GM10248 (cell line): ENCODE data around the gene ARL6IP4.

Experiments
- CTCF ChIA-PET: fragments of 300-600 bp; sonication (Branson Sonifier 250); formaldehyde crosslinking; extraction: SDS; loops from one replicate; lab custom pipeline; 2021; ENCODE audit warnings: antibody characterized with exemption; lab: Yijun Ruan, JAX
- POLR2A ChIA-PET: fragments of 350-650 bp; sonication (Branson Sonifier 250); formaldehyde crosslinking; extraction: SDS; loops from one replicate; lab custom pipeline; 2020; ENCODE audit warnings: antibody characterized with exemption; lab: Yijun Ruan, JAX
- DNase-seq: peaks from one replicate; pipeline ENCODE4 v3.0.0; 2012; ENCODE audit errors: extremely low spot score
- CTCF ChIP-seq: IDR thresholded peaks from 2 replicates; pipeline ENCODE4 v1.5.1; 2012; ENCODE audit warnings: mild to moderate bottlenecking, low read depth; ENCODE audit errors: extremely low read depth, missing control alignments, control extremely low read depth

Gene ARL6IP4

GRCh38 chr12:122949405-122949804 lies 31.1 kb upstream of the ARL6IP4 start:
- no peak for DNase-seq
- ChIA-PET POLR2A (no interaction called here), CTCF (interaction anchor here (0.9 to 9.6 kb wide), 5 partner anchors 14 to 312 kb away, joined by 3 to 158 read pairs (median 4); no protein-coding TSS in a partner anchor)
- no peak for TF ChIP-seq CTCF

GRCh38 chr12:122949816-122950675 lies 30.4 kb upstream of the ARL6IP4 start:
- POLR2A ChIA-PET, result no interaction called here
- no peak for DNase-seq
- CTCF ChIA-PET, result interaction anchor here (0.9 to 9.6 kb wide), 7 partner anchors 12 to 313 kb away, joined by 3 to 158 read pairs (median 4); no protein-coding TSS in a partner anchor
- no peak for TF ChIP-seq CTCF

GRCh38 chr12:122951406-122951805 lies 29.1 kb upstream of the ARL6IP4 start:
- no peak for DNase-seq
- ChIA-PET CTCF (interaction anchor here (1.4 to 9.6 kb wide), 4 partner anchors 14 to 313 kb away, joined by 3 to 158 read pairs (median 7); no protein-coding TSS in a partner anchor), POLR2A (no interaction called here)
- no peak for TF ChIP-seq CTCF

- peak; percentile 93 for TF ChIP-seq CTCF
- peak; percentile 87 for DNase-seq
- CTCF ChIA-PET, result interaction anchor here (0.6 to 9.6 kb wide), 20 partner anchors 9 to 314 kb away, joined by 3 to 158 read pairs (median 4); partner anchors contain the start of gene OGFOD2
- POLR2A ChIA-PET, result interaction anchor here (0.6 kb wide), 1 partner anchor 10 kb away, joined by 6 read pairs; no protein-coding TSS in a partner anchor
Measured at GRCh38 chr12:122951979-122952892, 28.2 kb upstream of the ARL6IP4 start.

- CTCF ChIA-PET, result interaction anchor here (0.8 to 9.6 kb wide), 7 partner anchors 8 to 161 kb away, joined by 3 to 158 read pairs (median 7); partner anchors contain the start of gene ABCB9
- DNase-seq, result no peak
- POLR2A ChIA-PET, result interaction anchor here (0.6 kb wide), 1 partner anchor 10 kb away, joined by 5 read pairs; no protein-coding TSS in a partner anchor
- no peak for TF ChIP-seq CTCF
Measured at GRCh38 chr12:122955156-122955555, 25.3 kb upstream of the ARL6IP4 start.
